IMR-90 (cell line): ENCODE measurements around the gene CHN2. TPM values are rescaled to one million over a fixed set of nuclear protein-coding genes. Genes with fewer than 3 reads are reported as not detected.

Source experiments
- ATAC-seq: fragments of 200-7000 bp; cut with Tn5 transposase; 2 replicates; pipeline ENCODE4 v1.9.1; 2020; ENCODE audit warnings: low read depth, mild to moderate bottlenecking, moderate library complexity
- BruUV-seq: library from RNA; stranded (reverse); fragments of 400-500 nt; replicated peaks from 2 replicates; lab custom pipeline; 2021; lab: Mats Ljungman, UMichigan
- CTCF ChIA-PET: fragments of 300-600 bp; formaldehyde crosslinking; extraction: SDS; loops from one replicate; lab custom pipeline; 2021; ENCODE audit warnings: antibody characterized with exemption; lab: Yijun Ruan, JAX
- POLR2A ChIA-PET: fragments of 300-600 bp; sonication (Branson Sonifier 250); formaldehyde crosslinking; loops from one replicate; lab custom pipeline; 2022; ENCODE audit warnings: antibody characterized with exemption; ENCODE audit not compliant: unreplicated experiment; lab: Charles Lee
- DNase-seq: peaks from one replicate; pipeline ENCODE4 v3.0.0; 2013
- H2AFZ ChIP-seq: replicated peaks from 2 replicates; pipeline ENCODE3; 2013; ENCODE audit warnings: low read length, mild to moderate bottlenecking; ENCODE audit not compliant: poor library complexity
- H2AK5ac ChIP-seq: 2 replicates; pipeline ENCODE4 v1.6.1; 2013; ENCODE audit warnings: low read depth, low read length, inconsistent platforms
- H2AK9ac ChIP-seq: replicated peaks from 2 replicates; pipeline ENCODE3; 2013; ENCODE audit warnings: mild to moderate bottlenecking, low read depth, low read length, moderate library complexity; ENCODE audit not compliant: poor library complexity
- H2BK120ac ChIP-seq: 2 replicates; pipeline ENCODE4 v1.6.1; 2013; ENCODE audit warnings: low read depth, low read length, inconsistent platforms
- H2BK15ac ChIP-seq: 3 replicates; pipeline ENCODE4 v1.6.1; 2013; ENCODE audit warnings: low read depth, low read length, inconsistent platforms
- H2BK20ac ChIP-seq: 2 replicates; pipeline ENCODE4 v1.6.1; 2013; ENCODE audit warnings: low read depth, mild to moderate bottlenecking, inconsistent platforms, low read length, moderate library complexity
- H2BK5ac ChIP-seq: 2 replicates; pipeline ENCODE4 v1.6.1; 2013; ENCODE audit warnings: mild to moderate bottlenecking, low read depth, low read length, inconsistent platforms; ENCODE audit not compliant: poor library complexity, severe bottlenecking
- H3K14ac ChIP-seq: replicated peaks from 2 replicates; pipeline ENCODE4 v1.6.1; 2013; ENCODE audit warnings: low read depth, low read length, inconsistent platforms
- H3K18ac ChIP-seq: 2 replicates; pipeline ENCODE4 v1.6.1; 2013; ENCODE audit warnings: low read depth, low read length, control low read depth
- H3K23ac ChIP-seq: 2 replicates; pipeline ENCODE4 v1.6.1; 2013; ENCODE audit warnings: low read depth, low read length, inconsistent platforms
- H3K27ac ChIP-seq: 2 replicates; pipeline ENCODE4 v1.5.1; 2013; ENCODE audit warnings: mild to moderate bottlenecking, control low read depth, low read length; ENCODE audit not compliant: insufficient read depth
- H3K27me3 ChIP-seq: 2 replicates; pipeline ENCODE4 v1.6.1; 2013; ENCODE audit warnings: low read length; ENCODE audit not compliant: control insufficient read depth, insufficient read depth
- H3K36me3 ChIP-seq: 2 replicates; pipeline ENCODE4 v1.6.1; 2013; ENCODE audit warnings: low read length, mixed read lengths; ENCODE audit not compliant: control insufficient read depth, insufficient read depth
- H3K4ac ChIP-seq: 2 replicates; pipeline ENCODE4 v1.6.1; 2013; ENCODE audit warnings: low read depth, low read length, inconsistent platforms
- H3K4me1 ChIP-seq: 2 replicates; pipeline ENCODE4 v1.6.1; 2013; ENCODE audit warnings: low read length, mixed read lengths; ENCODE audit not compliant: control insufficient read depth, insufficient read depth
- H3K4me2 ChIP-seq: 2 replicates; pipeline ENCODE4 v1.6.1; 2013; ENCODE audit warnings: low read depth, mild to moderate bottlenecking, control low read depth, low read length, moderate library complexity
- H3K4me3 ChIP-seq: 2 replicates; pipeline ENCODE4 v1.5.1; 2013; ENCODE audit warnings: low read depth, mild to moderate bottlenecking, control low read depth, low read length, moderate library complexity; ENCODE audit not compliant: insufficient read depth
- H3K56ac ChIP-seq: 2 replicates; pipeline ENCODE4 v1.6.1; 2013; ENCODE audit warnings: low read length, inconsistent platforms; ENCODE audit not compliant: insufficient read depth; ENCODE audit errors: extremely low read depth
- H3K79me1 ChIP-seq, 2 experiments: 2 replicates each; pipeline ENCODE4 v1.6.1; 2013; ENCODE audit warnings: low read length in 2 of 2, inconsistent platforms in 1 of 2, low read depth in 1 of 2
- H3K9ac ChIP-seq: 2 replicates; pipeline ENCODE4 v1.6.1; 2013; ENCODE audit warnings: low read depth, low read length, control low read depth
- H3K9me1 ChIP-seq: 2 replicates; pipeline ENCODE4 v1.6.1; 2013; ENCODE audit warnings: low read length, inconsistent platforms; ENCODE audit not compliant: insufficient read depth
- H3K9me3 ChIP-seq: 2 replicates; pipeline ENCODE4 v1.6.1; 2013; ENCODE audit warnings: low read length; ENCODE audit not compliant: control insufficient read depth, insufficient read depth
- H4K20me1 ChIP-seq: 2 replicates; pipeline ENCODE4 v1.6.1; 2013; ENCODE audit warnings: low read length, inconsistent platforms; ENCODE audit not compliant: insufficient read depth
- H4K5ac ChIP-seq: 2 replicates; pipeline ENCODE4 v1.6.1; 2013; ENCODE audit warnings: mild to moderate bottlenecking, low read depth, low read length, control low read depth
- H4K8ac ChIP-seq, 2 experiments: 2 replicates each; pipeline ENCODE4 v1.6.1; 2013; ENCODE audit warnings: low read depth in 2 of 2, low read length in 2 of 2, control low read depth in 1 of 2, inconsistent platforms in 1 of 2
- H4K91ac ChIP-seq: 2 replicates; pipeline ENCODE4 v1.6.1; 2013; ENCODE audit warnings: low read depth, low read length, inconsistent platforms; ENCODE audit not compliant: insufficient read depth
- USF2 ChIP-seq: fragments of 150-350 bp; IDR thresholded peaks from 2 replicates; pipeline ENCODE4 v1.6.1; 2017; ENCODE audit warnings: mild to moderate bottlenecking, antibody characterized with exemption, low read length, low read depth
- WGBS, 2 experiments: methylation state at CpG; one replicate each; pipeline versions ENCODE4 v1.1.5 to v1.1.7; 2013; ENCODE audit warnings: missing lambda C conversion rate in 2 of 2; ENCODE audit not compliant: insufficient read length in 1 of 2; ENCODE audit errors: extremely low coverage in 2 of 2; 5-methylcytosine and 5-hydroxymethylcytosine counted together
- dilution Hi-C: fragments of 300-500 bp; cut with HindIII; formaldehyde crosslinking; loops from one replicate; pipeline ENCODE4 v1.14.3; 2018; ENCODE audit warnings: low sequenced_read_pairs; ENCODE audit not compliant: unreplicated experiment
- in situ Hi-C: fragments of 300-500 bp; cut with MboI; formaldehyde crosslinking; loops from 3 replicates; pipeline ENCODE4 v1.14.3; 2019; ENCODE audit warnings: low sequenced_read_pairs, inconsistent platforms, mixed read lengths
- intact Hi-C: fragments of 100-400 bp; cut with micrococcal nuclease; formaldehyde crosslinking; loops from 2 replicates; pipeline ENCODE4 v1.10.0; 2022
- polyA plus RNA-seq, 3 experiments: library from polyadenylated mRNA; depleted of rRNA; stranded (reverse); fragments of >200 nt; gene quantifications; 2 replicates each; pipeline ENCODE4 v1.2.3, GENCODE V29; 2012; ENCODE audit warnings: low replicate concordance in 1 of 3
- total RNA-seq: library from RNA; depleted of rRNA; stranded (reverse); fragments of >200 nt; gene quantifications from 2 replicates; pipeline ENCODE4 v1.2.3, GENCODE V29; 2012

Gene CHN2
- total and polyA plus RNA-seq, 2 of the 4 experiments (the other 2 are of a cell fraction) = not detected

DNA sequence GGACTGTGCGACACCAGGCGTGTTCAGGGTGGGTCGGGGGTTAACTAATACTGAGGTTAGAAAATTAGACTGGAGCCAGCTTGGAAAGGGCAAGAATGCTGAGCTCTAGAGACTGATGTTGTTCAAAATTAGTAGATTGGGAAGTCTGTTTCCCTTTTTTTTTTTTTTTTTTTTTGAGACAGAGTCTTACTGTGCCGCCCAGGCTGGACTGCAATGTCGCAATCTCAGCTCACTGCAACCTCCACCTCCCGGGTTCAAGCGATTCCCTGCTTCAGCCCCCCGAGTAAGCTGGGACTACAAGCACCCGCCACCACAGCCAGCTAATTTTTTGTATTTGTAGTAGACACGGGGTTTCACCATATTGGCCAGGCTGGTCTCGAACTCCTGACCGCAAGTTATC lies 45.5 kb upstream of the CHN2 start:
- dilution Hi-C loops = no loop called here
- H3K27me3 ChIP-seq = peaks cover 22% of the 10 kb centered on the region

More for the DNA sequence above, 45.5 kb upstream of the CHN2 start:
- no peak overlapping the region for H3K4me3 ChIP-seq
- no peak overlapping the region for H3K56ac ChIP-seq
- H2BK20ac ChIP-seq = no peak overlapping the region
- no peak overlapping the region for H3K14ac ChIP-seq
- no peak overlapping the region for H2BK5ac ChIP-seq
- CTCF ChIA-PET = no interaction called here
- H3K4ac ChIP-seq = no peak overlapping the region
- H3K4me1 ChIP-seq = no peaks in the 10 kb centered on the region
- no peaks in the 10 kb centered on the region for H3K36me3 ChIP-seq
- H4K91ac ChIP-seq = no peak overlapping the region
- no peaks in the 10 kb centered on the region for H4K20me1 ChIP-seq
- no TSS peak for BruUV-seq
- in situ Hi-C loops = no loop called here
- H3K79me1 ChIP-seq = no peaks in the 10 kb centered on the region
- no peaks in the 10 kb centered on the region for H3K9me3 ChIP-seq
- no peak overlapping the region for H4K5ac ChIP-seq
- ATAC-seq (no peak), DNase-seq (no peak)
- intact Hi-C loops = no loop called here
- H2AK5ac ChIP-seq = no peak overlapping the region
- H3K18ac ChIP-seq = no peak overlapping the region
- no peak overlapping the region for H3K27ac ChIP-seq
- H2AK9ac ChIP-seq = no peak overlapping the region
- no peak overlapping the region for H4K8ac ChIP-seq
- no peak overlapping the region for H3K9ac ChIP-seq
- WGBS, 2 experiments = 62% methylated on average over 2 of the region's 12 CpGs; no CpG with 5 or more reads in 1 of the 2 experiments
- H2AFZ ChIP-seq = no peak overlapping the region
- H2BK15ac ChIP-seq = no peak overlapping the region
- H3K9me1 ChIP-seq = no peaks in the 10 kb centered on the region
- H2BK120ac ChIP-seq = no peak overlapping the region
- no peak overlapping the region for H3K23ac ChIP-seq
- POLR2A ChIA-PET = no interaction called here
- TF ChIP-seq USF2 = no peak
- no peak overlapping the region for H3K4me2 ChIP-seq
